Measurements from ENCODE around the gene BMERB1.

The BMERB1 gene

GRCh38 chr16:15621456-15621855 is 187.1 kb downstream of the BMERB1 start:
- no peak for DNase-seq

- DNase-seq: no peak
These were observed 187.5 kb downstream of the BMERB1 start for GRCh38 chr16:15621889-15622288.

GRCh38 chr16:15631730-15632409 is 197.5 kb downstream of the BMERB1 start:
- DNase-seq: no peak

GRCh38 chr16:15635926-15636325 is 201.5 kb downstream of the BMERB1 start:
- DNase-seq: no peak

GRCh38 chr16:15636392-15636873 is 202.0 kb downstream of the BMERB1 start:
- no peak for DNase-seq

Data from NCI-H69 (cell line).